Inferior parietal cortex (tissue), 1 donor: ENCODE measurements around the gene PDE11A.
"Not testable (repeated sequence)": the region's sequence is repeated elsewhere in the genome, so short reads cannot be mapped to it uniquely, and the experiment has no call there.

Experiments
- DNase-seq: peaks from one replicate; pipeline ENCODE4 v3.0.0-alpha.2; 2016; ENCODE audit errors: extremely low spot score

PDE11A gene

DNA sequence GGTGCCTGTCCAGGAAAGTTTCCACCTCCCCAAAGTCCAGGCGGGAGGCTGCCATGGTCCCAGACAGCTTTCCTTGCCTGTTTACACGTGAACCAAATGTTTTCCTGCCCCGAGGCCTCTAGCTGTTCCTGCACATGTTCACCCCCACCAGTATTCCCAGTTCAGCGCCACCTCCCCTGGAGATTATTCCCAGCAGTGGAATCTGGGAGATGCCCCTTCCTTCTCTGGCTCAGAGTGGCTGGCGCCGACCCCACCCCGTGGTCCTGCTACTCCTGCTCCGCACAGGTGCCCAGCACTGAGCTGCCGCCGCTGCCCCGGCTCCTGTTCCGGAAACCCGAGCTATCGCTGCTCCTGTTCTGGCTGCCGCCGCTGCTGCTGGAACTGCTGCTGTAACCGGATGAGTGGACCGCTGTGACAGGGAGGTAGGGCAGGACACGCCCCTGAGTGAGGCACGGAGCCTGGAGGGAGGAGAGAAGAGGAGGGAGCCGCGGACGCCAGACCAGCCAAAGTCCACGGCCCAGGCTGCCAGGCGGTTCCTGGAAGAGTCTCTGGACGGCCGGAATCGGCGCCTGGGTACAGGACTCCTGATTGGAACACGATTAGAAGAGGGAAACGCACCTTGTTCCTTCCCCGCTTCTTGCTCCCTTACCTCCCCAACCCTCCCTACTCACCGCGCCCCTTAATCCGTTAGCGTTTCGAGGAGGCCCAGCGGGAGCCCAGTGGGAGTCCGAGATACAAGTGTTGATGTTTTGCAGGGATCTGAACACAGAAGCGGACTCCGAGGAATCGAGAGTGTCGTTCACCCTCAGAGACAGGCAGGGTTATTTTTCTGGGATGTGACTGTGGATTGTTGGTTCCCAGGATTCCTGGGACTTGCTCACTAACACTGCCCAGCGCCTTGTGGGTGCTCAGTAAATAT is at the start of gene PDE11A:
Gene PDE11A (minus strand): TSS at position 395 of the 919 bp plus-strand sequence. CDS start 340 bp downstream, at position 55.
- DNase-seq = peak; percentile 36

DNA sequence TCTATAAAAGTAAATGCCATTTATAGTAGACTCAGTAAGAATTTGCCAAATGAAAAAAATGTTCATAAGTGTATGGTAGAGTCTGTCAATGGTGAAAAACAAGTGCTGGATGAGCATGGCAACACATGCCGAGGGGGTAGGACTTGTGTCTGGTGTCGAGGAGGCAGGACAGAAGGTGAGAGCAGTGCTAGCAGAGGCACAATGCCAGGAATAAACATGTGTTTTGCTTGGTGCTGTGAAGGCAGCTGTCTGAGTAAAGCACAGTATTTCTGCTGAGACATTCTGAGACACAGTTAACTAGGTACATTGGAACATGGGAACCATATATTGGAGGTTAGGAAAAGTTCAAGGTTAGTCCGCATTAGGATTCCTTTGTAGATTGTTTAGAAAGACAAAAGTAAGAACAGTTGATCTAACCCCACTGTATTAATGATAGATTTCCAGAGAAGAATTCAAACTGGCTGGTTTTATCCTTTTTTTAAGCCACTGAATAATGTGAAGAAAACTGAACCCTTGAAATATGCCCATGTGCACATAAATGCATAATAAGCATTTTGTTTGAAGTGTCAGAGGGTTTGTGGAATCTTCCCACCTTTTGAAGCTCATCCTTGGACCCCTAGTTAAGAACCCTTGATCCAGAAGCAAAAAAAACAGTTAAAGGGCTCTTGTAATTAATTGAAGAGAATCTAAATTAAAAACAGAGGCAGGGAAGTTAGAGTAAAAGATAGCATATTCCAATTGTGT is 46.8 kb upstream of the PDE11A start:
- DNase-seq = no peak

DNA sequence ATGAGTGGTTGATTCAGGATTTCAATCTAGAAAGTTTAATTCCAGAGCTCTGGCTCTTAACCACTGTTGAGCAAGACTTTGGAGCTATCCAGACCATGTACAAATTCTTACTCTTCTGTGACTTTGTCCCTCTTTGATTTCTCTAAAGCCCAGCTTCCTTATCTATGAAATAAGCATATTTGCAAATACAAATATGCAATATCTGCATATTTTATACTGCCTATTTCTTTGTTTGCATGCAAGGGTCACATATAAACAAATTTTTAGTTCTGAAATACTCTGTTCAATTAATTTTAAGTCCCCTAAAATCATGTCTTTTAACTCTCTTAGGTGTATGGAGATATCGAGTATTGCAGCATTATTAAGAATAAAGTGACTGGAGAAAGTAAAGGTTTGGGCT is 45.1 kb upstream of the PDE11A start:
- no peak for DNase-seq

DNA sequence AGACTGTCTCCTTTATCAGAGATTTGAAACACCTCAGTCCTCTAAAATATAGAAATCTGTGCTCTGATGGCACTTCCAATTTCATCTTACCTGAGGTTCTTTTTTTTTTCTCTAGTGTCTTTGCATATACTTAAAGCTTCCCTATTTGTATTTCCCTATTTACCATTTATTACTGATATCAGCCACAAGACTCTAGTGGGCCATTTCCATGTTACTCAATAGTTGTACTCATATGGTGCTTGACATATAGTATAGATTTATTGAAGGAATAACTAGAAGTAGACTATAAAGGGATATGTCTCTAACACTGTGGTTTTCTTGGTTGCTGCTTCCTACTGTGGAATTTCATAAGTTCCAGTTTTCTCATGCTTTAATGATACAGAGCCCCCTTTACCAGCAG is 42.7 kb upstream of the PDE11A start:
- DNase-seq = no peak

DNA sequence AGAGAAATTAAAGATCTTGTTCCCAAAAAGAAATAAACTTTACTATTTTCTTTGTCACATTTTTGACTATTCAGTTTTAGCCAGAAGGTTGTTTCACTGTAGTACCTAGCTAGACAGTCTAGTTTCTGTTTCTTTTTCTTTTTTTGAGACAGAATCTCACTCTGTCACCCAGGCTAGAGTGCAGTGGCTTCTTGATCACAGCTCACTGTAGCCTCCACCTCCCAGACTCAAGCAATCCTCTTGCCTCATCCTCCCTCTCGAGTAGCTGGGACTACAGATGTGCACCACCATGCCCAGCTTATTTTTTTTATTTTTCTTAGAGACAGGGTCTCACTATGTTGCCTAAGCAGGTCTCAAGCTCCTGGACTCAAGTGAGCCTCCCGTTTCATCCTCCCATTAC is 41.9 kb upstream of the PDE11A start:
- DNase-seq = no peak

DNA sequence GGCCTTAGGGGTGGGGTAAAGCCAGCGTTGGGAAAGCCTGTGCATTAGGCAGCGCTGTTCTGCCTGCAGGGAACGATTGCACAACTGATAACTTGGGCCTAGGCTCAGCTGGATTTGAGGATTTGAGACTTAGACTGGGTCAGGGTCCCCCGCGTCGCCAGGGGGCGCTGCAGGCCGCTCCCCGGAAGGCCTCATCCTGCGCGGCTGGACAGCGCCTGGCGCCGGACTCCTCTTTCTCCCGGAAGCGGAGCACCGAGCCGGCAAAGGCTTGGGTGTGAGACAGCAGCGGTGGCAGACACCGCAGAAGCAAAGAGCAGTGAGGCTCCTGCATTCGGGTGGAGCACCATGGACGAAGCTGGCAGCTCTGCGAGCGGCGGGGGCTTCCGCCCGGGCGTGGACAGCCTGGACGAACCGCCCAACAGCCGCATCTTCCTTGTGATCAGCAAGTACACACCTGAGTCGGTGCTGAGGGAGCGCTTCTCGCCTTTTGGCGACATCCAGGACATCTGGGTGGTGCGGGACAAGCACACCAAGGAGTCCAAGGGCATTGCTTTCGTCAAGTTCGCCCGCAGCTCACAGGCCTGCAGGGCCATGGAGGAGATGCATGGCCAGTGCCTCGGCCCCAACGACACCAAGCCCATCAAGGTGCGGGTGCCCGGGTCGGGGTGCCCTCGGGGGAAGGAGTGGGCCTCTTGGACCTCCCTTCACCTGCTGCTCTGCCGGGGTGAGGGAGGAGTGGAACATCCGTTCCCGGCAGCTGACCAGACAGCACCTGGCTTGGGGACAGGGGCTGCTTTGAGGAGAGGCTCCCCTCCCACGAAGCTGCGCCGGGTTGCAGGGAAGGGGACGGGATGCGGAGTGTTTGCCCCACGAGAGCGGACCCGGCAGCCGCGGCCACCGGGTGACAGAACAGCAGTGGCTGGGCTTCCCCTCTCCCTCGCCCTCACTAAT is 39.9 kb upstream of the PDE11A start, which contains the start of gene RBM45:
Gene RBM45 (plus strand): TSS at position 236 of the 951 bp plus-strand sequence. CDS start 110 bp downstream, at position 346.
- peak; percentile 92 for DNase-seq

DNA sequence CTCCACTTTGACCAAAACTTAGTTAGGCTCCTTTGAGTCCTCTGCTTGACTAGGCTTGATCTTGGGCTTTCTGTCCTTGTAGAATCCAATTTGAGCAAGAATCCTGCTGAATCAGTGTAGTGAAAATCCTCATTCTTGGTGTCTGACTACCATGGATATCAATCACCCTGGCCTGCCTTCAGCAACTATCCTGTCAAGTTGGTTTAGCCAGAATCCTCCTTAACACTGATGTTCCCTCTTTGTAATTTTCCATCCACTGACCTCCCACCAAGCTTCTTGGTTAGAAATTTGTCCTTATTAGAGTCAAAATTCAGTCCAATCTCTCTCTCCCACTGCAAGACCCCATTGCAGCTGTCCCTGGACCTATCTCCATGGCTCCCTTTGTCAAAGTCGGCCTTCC is 39.2 kb upstream of the PDE11A start:
- no peak for DNase-seq

DNA sequence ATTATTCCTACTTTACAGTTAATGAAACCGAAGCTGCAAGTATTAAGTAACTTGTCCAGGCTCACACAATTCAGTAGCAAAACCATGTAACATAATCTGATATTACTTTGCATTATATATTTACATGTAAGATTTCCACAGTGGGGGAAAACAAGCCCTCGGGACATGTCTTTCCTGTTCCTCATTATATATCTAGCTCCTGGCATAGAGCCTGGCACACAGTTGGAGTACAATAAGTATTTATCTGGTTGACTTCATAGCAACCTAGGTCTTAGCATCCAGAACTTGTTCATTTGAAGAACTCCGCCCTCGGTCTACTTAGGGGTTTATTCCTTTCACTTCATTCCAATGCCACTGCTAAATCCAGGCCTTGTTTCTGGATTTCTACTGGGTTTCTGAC is 38.1 kb upstream of the PDE11A start:
- no peak for DNase-seq

DNA sequence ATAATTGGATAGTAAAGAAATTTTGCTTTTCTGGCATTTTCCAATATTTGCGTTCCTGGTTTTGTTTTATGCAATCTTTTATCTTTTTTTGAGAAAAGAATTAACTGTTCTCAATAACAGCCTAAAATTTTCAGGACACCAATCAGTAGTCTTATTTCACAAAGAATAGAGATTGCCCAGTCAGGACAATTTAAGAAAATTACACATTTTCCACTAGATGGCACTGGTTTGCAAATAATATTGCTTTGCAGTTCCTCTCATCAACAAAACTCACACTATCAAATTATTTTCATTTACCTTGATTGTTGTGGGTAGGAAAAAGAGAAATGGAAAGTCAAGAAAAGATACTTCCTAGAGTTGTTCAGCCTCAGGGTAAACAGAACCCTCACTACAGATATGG is 37.2 kb upstream of the PDE11A start:
- DNase-seq = peak; percentile 77

DNA sequence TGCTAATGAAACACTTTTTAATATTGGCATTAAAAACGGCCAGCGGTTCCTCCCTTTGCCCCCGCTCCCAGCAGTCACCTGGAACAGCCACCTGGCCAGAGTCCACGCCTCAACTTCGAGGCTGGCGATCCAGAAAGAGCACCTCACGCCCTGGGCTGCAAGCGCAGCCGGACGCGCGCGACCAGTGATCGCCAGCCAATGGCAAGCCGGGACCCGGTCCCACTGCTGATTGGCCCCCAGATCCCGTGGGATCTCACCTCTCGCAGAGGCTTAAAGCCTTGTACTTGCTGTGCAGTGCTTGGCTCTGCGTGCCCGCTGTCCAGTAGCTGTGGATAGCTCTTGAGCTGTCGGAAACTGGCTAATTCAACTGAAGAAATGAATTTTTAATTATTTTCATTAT is 35.6 kb upstream of the PDE11A start:
- DNase-seq = no peak

DNA sequence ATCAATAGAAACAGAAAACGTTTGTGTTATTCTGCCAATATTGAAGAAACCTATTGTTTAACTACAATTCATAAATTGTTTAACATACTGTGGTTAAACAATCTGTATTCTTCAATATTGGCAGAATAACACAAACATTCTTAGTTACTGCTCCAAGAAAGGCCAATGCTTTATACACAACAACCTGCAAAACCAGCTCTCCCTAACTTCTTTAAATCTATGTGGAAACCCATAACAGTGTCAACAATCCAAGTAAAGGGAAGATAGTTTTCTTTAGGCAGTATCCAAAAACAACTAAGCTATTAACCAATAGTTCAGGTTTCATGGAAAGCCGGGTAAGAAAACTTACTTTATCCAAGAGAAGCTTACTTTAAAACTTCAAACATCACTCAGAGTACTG is 33.5 kb upstream of the PDE11A start:
- DNase-seq = no peak

DNA sequence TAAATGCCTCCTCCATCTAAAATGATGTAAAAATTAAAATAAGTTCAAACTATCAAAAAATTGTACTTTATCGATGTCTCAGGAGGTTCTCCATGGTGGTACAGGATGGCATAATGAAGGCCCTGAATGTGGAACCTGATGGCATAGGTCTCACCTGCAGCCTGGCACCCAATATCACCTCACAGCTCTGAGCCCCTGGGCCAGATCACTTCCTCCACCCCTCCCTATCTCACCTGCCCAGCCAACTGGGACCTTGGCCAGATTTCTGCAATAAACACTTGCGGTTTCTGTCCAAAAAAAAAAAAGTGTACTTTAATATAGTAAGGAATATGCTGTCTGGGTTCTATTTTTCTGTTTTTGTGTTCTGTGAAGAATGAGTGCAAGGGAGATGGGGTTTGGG is 33.0 kb upstream of the PDE11A start:
- DNase-seq = no peak

DNA sequence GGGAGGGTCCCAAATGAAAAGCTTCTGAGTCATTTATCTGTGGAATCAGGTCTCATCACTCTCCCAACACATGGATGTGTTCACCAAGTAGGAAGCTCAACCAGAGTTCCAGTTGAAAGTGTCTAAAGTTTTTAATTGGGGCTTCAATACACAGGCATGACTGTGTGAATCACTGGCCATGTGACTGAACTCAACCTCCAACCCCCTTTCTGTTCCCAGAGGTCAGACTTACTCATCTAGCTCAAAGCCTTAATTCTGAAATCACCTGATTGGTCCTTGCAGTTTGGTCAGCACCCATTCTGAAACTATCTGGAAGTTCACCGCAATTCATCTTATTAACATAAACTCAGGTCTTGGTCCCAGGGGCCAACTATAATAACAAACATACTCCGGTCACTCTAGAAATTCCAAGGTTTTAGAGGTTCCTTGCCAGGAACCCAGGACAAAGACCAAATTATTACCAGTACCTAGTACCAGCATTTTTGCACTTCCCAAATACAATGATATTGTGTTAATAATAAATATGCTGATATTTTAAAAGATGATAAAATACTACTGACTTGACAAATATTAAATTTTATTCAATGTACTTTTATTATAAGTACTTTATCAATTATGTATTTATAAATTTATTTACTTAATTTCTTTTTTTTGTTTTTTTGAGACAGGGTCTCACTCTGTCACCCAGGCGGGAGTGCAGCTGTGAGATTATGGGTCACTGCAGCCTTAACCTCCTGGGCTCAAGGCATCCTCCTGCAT is 28.9 kb upstream of the PDE11A start:
- DNase-seq = no peak

DNA sequence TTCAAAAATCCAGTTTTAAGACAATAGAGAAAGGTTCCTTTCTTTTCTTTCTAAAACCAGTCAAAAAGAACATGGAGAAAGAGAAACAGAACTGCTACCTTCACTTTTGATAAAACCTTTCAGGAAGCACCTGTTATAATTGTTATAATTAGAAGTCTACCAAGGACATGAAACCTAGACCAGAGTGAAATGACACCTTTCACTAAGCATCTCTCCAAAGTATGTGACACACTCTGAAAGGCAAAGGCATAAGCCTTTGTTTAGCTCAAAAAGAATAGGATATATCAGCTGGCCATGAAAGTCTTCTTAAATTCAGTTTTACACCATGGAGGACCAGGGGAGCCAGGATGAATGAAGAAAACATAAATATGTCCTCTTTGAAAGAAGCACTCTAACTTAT is 20.9 kb upstream of the PDE11A start:
- no peak for DNase-seq

DNA sequence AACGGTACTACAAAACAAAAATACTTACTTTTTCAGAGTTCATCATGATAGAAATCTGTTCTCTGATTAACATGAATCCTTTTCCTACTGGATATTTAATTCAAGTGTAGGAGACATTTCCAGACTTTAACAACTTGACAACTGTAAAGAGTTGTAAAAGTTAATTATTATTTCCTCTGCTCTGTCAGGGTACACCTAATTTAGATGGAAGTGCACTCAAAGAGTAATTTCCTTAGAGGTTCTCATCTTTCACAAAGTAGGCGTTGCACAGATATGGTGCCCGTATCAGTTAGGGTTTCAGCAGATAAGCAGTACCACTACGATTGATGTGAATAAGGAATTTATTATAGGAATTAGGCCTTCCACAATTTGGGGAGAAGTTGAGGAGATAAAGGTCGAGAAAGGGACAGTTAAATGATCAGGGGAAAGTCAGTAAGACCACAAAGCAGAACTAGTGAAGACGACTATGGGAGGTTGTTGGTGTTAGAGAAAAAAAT is 16.2 kb upstream of the PDE11A start:
- DNase-seq = no peak

DNA sequence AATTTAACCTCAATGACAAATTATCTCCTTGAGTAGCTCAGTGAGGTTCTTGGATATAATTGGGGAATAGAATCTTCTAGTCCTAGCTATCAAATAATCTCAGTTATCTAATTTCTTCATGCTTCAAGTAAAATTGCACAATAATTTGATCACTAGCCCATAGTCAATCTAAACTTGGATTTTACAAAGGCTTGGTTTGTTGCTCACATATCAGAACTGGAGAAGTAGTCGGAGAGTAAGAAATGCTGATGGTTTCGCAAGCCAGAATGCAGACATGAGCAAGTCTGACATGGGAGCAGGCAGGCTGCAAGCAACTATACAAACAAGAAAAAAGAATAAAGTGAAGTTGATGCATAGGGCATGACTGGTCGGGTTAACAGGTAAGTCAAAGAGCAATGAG is 11.7 kb upstream of the PDE11A start:
- DNase-seq = no peak

DNA sequence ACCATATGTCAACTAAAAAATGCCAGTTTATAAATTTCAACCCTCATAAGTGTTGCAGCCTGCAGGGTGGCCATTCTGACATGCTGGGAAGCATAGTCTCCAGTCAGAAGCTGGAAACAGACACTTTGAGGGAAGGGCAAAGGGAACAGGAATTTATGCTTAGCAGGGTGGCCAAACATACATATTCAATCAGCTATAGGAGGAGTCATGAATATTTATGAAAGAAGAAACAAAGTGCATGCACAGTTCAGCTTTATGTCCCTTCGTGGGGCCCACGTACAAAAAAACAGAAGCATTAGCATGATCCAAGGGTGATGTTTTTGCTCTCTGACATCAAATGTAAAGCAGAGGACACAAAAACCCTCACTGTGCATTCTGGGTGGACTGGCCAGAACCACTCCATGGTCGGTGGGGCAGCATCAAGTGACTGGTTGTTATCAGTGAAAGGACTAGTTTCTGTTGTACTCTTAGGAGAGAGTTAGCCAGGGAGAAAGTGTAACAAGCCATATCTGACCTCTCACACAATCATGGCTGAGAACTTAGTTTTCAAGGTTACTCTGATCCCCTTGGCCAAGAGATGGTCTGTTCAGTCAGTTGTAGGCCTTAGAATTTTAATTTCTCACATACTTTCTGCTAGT is 9.9 kb upstream of the PDE11A start:
- no peak for DNase-seq

DNA sequence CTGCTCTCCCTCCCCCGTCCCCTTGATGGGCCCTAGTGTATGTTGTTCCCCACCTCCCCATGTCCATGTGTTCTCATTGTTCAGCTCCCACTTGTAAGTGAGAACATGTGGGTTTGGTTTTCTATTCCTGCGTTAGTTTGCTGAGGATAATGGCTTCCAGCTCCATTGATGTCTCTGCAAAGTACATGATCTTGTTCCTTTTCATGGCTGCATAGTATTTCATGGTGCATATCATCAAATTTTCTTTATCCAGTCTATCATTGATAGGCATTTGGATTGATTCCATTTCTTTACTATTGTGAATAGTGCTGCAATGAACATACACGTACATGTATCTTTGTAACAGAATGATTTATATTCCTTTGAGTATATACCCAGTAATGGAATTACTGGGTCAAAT is 6.7 kb upstream of the PDE11A start:
- not testable (repeated sequence) for DNase-seq

DNA sequence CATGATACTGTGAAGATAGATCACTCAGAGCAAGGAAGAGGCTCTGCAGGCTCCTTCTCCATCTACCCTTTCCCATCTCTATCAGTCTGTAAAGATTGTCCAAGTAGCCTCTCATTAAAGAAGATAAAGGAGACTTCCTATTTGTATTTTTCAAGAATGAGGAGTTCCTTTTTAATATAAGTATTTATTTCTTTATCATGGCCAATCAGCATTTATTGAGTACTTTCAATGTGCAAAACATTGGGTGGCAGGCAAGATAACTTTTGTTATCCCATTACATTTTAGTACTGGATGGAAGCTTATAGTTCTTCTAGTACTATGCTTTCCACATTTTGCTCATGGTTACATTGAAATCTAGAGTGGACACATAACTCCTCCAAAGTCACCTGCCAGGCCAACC is 3.6 kb upstream of the PDE11A start:
- no peak for DNase-seq

DNA sequence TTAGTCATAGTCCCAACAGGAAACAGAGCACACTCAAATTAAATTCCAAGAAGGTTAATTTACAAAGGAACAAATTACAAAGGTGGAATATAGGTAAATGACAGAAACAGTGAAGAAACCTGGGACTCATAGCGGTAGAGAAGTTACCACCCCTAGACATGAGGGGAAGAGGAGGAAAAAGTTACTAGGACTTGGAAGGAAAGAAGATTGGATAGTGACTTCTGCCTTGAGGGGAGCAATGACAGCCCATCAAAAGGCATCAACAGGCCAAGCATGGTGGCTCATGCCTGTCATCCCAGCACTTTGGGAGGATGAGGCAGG is 2.4 kb upstream of the PDE11A start:
- DNase-seq = no peak
